ENCODE results near the gene PNPLA5.
A peak's percentile ranks its signal among the peaks of the same experiment; 100 is the strongest.

Gene PNPLA5

GRCh38 chr22:43852573-43853327 lies 39.1 kb downstream of the PNPLA5 start:
- DNase-seq = no peak

GRCh38 chr22:43851979-43852307 lies 39.9 kb downstream of the PNPLA5 start:
- DNase-seq = no peak

GRCh38 chr22:43851058-43851978 lies 40.5 kb downstream of the PNPLA5 start:
- DNase-seq = no peak

- DNase-seq = no peak
These were observed 41.3 kb downstream of the PNPLA5 start for GRCh38 chr22:43850529-43850928.

GRCh38 chr22:43849731-43850130 lies 42.1 kb downstream of the PNPLA5 start:
- DNase-seq = no peak

GRCh38 chr22:43848366-43849171 lies 43.2 kb downstream of the PNPLA5 start:
- no peak for DNase-seq

- DNase-seq = no peak
These were observed 44.2 kb downstream of the PNPLA5 start for GRCh38 chr22:43847376-43848289.

GRCh38 chr22:43846966-43847365 lies 44.8 kb downstream of the PNPLA5 start:
- no peak for DNase-seq

GRCh38 chr22:43845981-43846380 lies 45.8 kb downstream of the PNPLA5 start:
- peak in 1 of 5 donors; percentile 2 for DNase-seq

- no peak for DNase-seq
These were observed 47.0 kb downstream of the PNPLA5 start for GRCh38 chr22:43844560-43845545.

GRCh38 chr22:43843783-43844530 lies 47.9 kb downstream of the PNPLA5 start:
- no peak for DNase-seq

- no peak for DNase-seq
These were observed 50.1 kb downstream of the PNPLA5 start for GRCh38 chr22:43841742-43842141.

- no peak for DNase-seq
These were observed 51.0 kb downstream of the PNPLA5 start for GRCh38 chr22:43840851-43841250.

GRCh38 chr22:43840431-43840830 lies 51.4 kb downstream of the PNPLA5 start:
- DNase-seq = no peak

- DNase-seq = no peak
These were observed 52.0 kb downstream of the PNPLA5 start for GRCh38 chr22:43839781-43840180.

GRCh38 chr22:43838571-43839307 lies 53.1 kb downstream of the PNPLA5 start:
- no peak for DNase-seq

GRCh38 chr22:43838161-43838560 lies 53.7 kb downstream of the PNPLA5 start:
- DNase-seq = no peak

- DNase-seq = no peak
These were observed 54.1 kb downstream of the PNPLA5 start for GRCh38 chr22:43837666-43838065.

GRCh38 chr22:43835736-43836135 lies 56.1 kb downstream of the PNPLA5 start:
- no peak for DNase-seq

Data from T-helper 1 cell (primary cell).